HG03280 (cell line): ENCODE measurements around the gene TBC1D2B.

Experiments
- ATAC-seq: cut with Tn5 transposase; IDR thresholded peaks from one replicate; pipeline ENCODE4 v1.9.1; 2021; ENCODE audit warnings: mild to moderate bottlenecking, moderate library complexity; ENCODE audit not compliant: unreplicated experiment

Gene TBC1D2B

DNA sequence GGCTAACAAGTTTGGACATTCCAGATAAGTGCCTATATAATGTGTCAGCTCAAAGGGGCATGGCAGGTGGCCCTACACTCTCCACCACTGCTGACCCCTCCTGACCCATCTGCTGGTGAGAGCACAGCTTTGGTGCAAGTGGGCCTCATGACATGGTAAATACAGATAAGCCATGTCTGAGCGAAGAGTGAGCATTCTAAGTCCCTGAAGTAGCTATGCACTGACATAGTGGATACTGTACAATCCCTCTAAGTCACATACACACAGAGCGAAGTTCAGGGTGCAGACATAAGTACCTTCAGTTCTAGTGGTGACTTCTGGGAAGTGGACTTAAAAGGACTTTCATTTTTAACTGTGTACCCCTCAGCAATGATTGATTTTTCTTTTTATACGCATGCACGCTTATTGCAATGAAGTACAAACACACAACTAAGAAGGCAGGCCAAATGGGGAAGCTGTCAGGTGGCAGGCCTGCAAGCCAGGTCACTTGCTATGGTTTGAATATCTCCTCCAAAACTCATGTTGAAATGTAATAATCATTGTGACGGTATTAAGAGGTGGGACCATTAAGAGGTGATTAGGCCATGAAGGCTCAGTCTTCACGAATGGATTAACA lies 41.5 kb downstream of the TBC1D2B start:
- no peak for ATAC-seq

DNA sequence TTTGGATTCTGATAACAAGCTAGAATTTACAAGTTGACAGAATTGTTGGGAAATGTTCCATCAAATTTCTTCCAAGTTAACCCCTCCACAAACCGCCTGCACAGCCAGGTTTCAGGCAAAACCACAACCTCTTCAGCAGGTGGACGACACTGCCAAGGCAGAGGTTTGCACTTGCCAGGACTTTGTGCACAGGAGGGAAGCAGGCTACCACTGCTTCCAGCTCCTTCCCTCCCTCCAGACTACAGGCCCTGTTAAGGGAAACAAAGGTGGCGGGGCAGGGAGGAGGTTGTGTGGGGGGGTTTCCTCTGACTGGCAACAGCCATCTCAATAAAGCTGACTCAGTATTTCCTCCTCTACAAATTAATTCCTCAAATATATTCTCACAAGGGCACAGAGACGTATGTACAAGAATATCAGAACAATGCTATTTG lies 42.2 kb downstream of the TBC1D2B start:
- no peak for ATAC-seq

- ATAC-seq, result peak; percentile 68
These were observed 42.9 kb downstream of the TBC1D2B start for GRCh38 chr15:78034495-78035191.

GRCh38 chr15:78033864-78034263 lies 43.6 kb downstream of the TBC1D2B start:
- ATAC-seq, result peak; percentile 2

DNA sequence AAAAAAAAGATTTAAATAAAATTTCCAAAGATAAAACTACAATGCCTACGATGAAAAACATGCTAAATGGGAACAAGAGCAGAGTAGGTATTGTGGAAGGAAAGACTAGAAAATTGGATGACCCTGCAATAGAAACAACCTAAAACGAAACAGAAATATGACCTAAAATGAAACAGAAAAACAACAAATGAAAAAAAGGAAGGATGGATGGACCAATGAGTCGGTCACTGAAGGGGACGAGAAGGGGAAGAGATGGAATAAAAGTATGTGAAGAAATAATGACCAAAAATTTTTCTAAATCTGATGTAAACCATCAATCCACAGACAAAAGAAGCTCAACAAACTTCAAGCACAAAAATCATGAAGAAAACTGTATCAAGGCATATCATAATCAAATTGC lies 44.8 kb downstream of the TBC1D2B start:
- ATAC-seq, result no peak

DNA sequence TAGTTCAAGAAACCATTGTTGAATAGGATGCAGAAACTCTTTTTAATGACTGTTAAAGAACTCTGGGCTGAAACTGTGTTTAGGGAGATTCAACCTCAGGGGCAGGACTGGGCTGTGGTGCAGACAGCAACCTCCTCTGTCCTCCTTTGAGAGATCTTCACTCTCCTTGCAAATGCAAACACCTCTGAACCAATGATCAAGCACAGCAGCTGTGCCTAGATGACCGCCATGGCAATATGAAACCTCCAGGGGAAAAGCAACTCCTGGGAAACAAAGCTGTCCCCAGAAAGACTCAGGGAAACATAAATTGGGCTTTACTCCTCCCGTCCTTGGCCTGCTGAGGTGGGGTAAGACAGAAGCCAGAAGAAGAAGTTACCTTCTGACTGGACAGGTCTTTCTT lies 52.6 kb downstream of the TBC1D2B start:
- no peak for ATAC-seq

DNA sequence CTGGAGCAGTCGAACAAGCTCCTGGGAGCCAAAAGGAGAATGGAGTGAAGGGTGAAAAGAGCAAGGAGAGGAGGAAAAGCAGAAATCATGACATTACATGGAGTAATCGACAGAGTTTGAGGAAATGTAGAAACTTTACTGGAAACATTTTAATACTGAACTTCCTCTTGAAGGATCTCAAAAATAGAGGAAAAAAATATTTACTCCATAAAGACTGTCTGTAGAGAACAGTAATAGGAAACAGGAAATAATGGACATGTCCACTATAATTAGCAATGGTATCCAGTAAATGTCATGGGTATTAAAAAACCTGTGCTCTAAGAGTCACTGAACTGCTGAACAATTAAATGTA lies 53.0 kb downstream of the TBC1D2B start:
- ATAC-seq, result no peak

DNA sequence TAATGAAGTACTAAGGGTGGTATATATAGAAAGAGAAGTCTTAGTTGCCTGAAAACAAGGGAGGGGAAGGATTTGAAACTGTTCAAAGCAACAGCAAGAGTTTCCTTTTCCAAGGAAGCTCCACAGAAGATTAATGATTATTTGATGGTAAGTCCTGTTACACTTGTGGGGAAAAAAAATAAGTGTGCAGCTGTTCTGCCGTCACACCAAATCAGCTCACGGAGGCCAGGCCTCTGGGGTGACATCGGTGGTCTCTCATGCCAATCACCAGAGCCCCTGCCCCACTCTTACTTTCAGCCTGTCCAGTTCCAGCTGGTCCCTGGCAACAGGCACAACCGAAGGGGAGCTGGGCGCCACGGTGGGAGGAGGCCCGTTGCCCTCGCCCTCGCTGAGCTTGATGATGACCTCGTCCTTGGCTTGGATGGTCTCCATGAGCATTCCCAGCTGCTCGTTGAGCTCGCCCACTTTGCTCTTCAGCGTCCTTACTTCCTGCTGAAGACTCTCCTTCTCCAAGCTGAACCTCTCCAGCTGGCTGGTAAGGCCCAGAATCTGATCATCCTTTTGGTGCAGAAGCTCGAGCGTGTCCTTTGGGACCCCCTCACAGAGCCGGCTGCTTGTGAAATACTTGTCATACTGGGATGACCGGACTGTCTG lies 53.5 kb downstream of the TBC1D2B start:
- ATAC-seq, result no peak

DNA sequence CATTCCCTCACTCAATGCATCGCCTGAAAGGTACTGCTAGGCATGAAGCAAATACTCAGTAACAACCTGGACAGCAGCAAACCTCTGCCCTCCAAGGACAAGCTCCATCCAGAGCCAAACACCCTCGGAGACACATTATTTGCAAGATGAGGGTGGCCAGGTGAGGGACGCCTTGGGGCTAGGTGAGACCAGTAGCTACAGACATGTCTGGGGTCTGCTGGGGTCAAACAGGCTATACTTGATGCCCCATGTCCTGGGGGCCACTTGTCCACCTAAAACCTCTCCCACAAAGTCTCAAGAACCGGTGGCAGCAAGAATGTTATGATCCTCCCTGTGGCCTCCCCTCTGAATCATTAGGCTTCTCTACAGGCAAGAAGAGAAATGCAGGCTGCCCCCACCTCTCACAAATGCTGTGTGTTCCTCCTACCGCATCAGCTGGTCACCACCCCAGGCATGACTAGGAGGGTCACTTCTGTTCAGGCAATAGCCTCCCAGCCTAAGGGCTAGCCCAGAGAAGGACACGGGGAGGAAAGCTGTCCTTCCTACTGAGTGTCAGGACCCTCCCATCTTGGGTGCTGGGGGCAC lies 54.3 kb downstream of the TBC1D2B start:
- ATAC-seq, result no peak

GRCh38 chr15:78021761-78022160 lies 55.8 kb downstream of the TBC1D2B start:
- no peak for ATAC-seq

GRCh38 chr15:78020007-78020406 lies 57.5 kb downstream of the TBC1D2B start:
- ATAC-seq, result no peak

- no peak for ATAC-seq
These were observed 58.4 kb downstream of the TBC1D2B start for GRCh38 chr15:78018946-78019644.

GRCh38 chr15:78018445-78018844 lies 59.1 kb downstream of the TBC1D2B start:
- no peak for ATAC-seq

- ATAC-seq, result no peak
These were observed 60.7 kb downstream of the TBC1D2B start for GRCh38 chr15:78016860-78017259.

- no peak for ATAC-seq
These were observed 64.9 kb downstream of the TBC1D2B start for GRCh38 chr15:78012643-78013077.

DNA sequence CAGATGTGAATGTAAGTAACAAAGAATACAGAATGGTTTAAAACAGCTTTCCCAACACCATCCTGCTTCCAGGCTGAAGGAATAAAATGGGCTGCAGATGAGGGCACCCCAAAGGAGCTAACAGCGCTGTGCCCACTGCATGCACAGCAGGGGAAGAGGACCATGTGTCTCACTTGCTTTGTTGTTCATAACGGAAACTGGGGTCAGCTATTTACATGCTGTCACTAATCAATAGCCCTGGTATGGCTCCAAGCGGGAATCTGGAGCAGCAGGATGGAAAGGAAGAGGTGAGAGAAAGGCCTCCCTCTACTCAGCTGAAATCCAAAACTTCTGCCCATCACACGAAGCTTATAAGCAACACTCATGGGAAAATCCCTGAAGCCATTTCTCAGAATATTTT lies 67.4 kb downstream of the TBC1D2B start:
- ATAC-seq, result no peak

DNA sequence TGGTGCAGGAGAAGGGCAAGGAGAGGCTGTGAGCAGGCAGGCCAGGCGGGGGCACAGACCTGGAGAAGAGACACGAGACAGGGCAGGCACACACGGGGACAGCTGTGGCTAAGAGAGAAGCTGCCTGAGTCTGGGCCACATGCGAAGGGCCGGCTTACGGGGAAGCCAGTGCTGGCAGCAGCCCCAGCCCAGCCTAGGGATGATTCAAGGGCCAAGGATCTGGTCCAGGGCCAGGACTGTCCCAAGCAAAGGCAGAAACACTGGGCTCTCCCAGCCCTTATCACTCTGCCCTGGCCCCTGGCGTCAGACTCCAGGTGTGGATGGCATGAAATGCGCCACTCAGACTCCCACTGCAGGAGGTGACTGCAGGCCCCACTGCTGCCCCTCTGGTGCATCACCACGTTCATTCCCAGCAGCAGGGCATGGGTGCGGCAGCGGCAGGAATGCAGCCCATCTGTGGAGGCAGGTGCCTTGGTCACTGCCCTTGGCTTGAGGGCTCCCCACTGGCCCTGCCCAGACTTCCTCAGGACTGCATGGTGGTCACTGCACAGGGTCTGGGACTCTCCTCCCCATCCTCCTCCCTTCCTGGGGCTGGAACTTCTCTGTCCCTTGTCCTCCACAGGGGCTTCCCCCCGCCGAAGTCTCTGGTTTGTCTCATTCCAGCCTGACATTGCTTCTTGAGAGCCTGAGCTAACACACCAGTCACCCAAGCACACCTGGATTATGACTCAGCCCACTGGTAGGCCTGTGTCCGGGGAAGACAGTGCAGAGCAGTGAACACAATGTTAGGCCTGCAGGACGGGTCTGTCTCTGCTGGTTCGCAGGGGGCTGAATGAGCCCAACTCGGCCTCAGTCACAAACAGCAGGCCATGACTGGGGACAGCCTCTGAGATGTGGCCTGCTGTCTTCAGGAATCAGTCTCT lies 69.3 kb downstream of the TBC1D2B start:
- no peak for ATAC-seq

DNA sequence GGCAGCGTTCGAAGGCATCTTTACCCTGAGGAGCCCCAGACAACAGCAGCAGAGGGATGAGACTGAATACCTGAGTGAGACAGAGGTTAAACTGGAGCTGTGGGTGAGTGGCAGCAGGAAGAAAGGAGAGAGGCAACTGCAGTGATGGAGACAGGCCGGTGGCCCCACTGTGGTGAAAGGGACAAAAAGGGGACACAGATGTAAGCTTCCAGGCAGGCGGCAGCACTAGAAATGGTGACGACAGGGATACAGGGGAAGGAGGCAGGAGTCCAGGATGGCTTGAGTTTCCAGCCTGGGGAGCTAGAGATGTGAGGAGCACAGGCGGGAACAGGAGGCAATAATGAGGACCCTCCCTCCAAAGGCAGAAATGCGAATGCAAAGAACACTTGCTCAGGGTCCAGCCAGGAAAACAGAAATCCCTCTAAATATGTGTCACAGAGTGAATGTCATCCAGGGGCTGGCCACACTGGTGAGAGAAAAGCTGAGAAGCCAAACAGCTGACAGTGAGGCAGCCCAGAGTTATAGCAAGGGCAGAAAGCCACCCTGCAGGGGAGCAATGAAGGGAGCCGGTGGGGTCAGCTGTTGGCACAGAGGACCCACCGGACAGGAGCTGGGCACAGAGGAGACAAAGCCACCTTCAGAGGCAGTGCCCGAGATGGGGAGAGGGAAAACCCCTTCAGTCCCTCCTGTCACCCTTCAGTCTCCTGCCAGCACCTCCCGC lies 70.1 kb downstream of the TBC1D2B start:
- no peak for ATAC-seq

GRCh38 chr15:78006567-78007205 lies 70.8 kb downstream of the TBC1D2B start:
- no peak for ATAC-seq
